Stimulated activated CD8-positive, alpha-beta memory T cell treated with anti-CD3 and anti-CD28 coated beads, Interleukin-4, amount 100 ng/mL, for 48 hours (primary cell): Measurements from ENCODE around the gene C1orf52.

Experiments
- DNase-seq: peaks from one replicate; pipeline ENCODE4 v3.0.0-alpha.2; 2020

The C1orf52 gene

GRCh38 chr1:85229574-85230097 is 29.8 kb downstream of the C1orf52 start:
- no peak for DNase-seq

DNA sequence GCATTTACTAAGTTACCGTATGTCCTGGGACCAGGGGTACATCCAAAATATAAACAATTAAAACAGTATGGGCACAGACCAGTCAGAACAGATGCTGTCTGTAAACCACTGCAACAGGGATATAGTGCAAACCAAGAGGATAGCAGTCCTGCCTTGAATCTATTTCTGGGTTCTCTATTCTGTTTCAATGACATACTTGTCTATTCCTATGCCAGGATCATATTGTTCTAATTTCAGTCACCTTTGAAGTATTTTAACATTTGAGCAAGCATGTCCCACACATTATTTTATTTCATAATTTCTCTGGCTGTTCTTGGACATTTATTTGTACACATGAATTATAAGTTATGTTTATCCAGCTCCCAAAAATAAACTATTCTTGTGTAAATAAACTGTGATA is 30.5 kb downstream of the C1orf52 start:
- no peak for DNase-seq

- DNase-seq, result no peak
These were observed 33.7 kb downstream of the C1orf52 start for GRCh38 chr1:85225624-85226380.

DNA sequence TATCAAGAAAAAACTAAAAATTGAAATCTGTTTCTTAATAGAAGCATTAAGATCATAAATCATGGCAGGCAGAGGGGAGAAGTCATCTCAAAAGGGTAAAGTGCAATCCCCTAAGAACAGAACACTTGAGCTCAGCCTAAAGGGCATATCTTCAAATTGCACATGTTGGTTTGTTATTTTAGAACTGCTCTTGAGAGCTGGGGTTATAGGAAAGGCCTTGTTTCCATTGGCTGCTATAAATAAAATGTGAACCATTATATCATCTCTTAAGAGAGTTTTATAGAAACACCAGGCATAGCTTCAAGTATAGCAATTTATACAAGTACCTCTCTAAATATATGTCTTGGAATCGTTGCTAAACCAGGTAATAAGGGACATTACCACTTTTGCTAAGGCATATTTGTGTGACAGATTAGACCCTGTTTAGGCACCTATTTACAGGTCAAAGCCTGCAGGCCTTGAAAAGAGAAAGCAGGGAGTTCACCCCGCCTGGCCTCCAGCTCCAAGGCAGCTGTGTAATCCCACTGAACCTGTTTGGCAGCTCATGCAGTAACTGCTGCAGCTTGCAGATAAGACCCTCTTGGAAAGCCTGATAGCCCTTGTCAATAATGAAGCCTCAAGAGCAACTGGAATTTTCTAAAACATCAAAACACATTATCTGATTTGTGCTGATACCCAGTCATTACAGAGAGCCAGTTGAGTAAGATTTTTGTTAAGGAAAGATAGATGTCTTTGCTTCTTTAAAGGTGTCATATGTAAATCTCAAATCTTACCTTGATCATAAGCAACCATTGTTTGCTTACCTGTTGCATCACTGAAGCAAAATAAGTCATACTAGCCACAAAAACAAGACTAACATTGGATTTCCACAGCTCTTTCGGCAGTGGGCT is 34.5 kb downstream of the C1orf52 start:
- DNase-seq, result no peak

DNA sequence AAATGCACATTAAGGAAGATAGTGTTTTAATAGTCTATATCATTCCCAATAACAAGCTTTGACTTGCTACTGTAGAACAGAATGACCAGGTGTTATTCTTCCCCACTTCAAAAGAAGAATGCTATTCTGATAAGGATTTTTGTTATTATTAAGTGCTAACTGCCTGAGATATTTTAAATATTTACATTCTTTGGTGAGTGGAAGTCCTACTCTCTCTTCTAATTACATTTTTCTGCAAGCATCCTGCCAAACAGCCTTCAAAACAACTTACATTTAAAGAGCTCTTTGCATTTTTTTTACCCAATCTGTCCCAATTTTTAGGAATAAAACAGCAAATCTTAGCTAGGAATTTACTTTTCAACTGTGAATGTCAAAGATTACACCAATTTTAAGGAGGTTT is 35.2 kb downstream of the C1orf52 start:
- DNase-seq, result no peak

- DNase-seq, result no peak
These were observed 36.1 kb downstream of the C1orf52 start for GRCh38 chr1:85223334-85223733.

DNA sequence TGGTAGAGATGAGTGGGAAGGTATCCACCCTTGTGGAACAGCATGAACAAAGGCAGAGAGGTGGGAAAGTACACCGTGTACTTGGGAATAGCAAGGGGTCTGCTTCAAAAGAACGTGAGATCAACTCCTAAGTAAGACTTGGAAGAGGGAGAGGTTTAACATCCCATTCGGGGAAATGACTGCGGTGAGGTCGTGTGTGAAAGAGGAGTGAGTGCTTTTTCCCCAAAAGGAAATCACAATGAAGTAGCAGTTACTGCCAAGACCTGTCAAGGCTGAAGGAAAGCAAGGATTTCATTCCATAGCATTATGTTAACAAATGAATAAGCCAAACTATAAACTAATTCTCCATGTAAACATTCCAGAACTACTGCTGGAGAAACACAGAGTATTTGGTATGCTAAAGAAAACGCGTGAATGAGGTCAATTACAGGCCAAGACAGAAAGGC is 38.7 kb downstream of the C1orf52 start:
- no peak for DNase-seq

- DNase-seq, result no peak
These were observed 39.4 kb downstream of the C1orf52 start for GRCh38 chr1:85219853-85220610.

GRCh38 chr1:85216697-85217096 is 42.8 kb downstream of the C1orf52 start:
- DNase-seq, result no peak

- DNase-seq, result no peak
These were observed 44.8 kb downstream of the C1orf52 start for GRCh38 chr1:85214654-85215053.

DNA sequence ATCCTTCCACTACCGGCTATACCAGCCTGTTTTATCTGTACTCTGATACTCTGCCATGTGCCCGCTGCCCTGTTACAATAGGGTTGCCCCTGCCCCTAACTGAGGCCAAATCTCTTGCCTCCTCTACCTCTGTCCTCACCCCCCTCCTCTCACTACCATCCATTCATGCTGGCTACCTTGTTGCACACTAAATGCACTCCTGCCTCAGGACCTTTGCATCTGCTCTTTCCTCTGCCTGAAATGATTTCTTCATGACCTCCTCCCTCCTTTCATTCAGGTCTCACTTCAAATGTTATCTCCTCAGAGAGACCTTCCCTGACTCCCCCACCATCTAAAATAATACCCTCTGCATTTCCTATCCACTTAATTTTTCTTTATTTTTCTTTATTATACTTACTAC is 51.0 kb downstream of the C1orf52 start:
- no peak for DNase-seq

- no peak for DNase-seq
These were observed 55.8 kb downstream of the C1orf52 start for GRCh38 chr1:85203573-85204171.

DNA sequence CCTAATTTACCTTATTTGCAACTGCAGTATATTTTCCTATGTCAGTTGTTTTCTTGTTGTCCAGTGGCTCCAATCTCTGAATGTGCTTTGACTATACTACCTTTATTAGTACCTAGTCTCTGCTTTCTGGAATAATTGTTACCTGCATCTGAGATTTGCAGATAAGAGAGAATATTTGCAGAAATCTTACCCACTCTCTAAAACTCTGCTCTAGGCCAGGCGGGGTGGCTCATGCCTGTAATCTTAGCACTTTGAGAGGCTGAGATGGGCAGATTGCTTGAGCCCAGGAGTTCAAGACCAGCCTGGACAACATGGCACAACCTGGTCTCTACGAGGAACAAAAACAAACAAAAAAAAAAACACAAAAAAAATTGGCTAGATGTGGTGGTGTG is 56.6 kb downstream of the C1orf52 start:
- no peak for DNase-seq

DNA sequence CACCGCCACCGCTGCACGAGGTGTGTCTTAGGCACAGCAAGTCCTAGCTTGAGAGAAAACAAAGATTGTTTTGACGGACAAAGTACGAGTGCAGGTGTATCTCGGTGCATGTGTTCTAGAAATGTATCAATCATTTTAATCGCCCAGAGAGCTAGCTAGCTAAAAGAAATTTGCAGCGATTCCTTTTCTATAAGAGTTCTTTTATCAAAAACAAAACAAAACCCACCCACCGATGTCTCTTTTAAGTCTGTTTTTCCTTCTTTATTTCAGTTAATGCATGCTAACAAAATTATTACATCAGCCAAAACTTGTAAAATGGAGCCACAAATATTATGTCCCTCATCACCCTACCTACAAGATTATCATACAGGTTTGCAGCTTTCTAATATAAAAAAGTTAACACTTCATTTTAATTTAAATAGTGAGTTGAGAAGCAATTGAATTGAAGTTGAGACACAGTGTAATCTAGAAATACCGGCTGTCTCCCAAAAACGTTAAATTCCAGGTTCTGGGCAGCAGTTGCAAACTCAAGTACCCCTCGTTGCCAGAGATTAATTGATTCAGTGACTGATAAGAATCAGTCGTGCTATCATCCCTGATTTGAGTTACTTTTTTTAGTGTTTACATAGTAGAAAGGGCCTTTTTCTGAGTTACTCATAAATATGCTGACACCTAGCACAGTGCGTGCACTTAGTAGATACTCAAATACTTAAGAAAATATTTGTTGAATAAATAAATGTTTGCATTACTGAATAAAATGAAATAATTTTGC is 57.2 kb downstream of the C1orf52 start:
- no peak for DNase-seq

GRCh38 chr1:85201340-85202091 is 57.9 kb downstream of the C1orf52 start:
- peak; percentile 64 for DNase-seq

DNA sequence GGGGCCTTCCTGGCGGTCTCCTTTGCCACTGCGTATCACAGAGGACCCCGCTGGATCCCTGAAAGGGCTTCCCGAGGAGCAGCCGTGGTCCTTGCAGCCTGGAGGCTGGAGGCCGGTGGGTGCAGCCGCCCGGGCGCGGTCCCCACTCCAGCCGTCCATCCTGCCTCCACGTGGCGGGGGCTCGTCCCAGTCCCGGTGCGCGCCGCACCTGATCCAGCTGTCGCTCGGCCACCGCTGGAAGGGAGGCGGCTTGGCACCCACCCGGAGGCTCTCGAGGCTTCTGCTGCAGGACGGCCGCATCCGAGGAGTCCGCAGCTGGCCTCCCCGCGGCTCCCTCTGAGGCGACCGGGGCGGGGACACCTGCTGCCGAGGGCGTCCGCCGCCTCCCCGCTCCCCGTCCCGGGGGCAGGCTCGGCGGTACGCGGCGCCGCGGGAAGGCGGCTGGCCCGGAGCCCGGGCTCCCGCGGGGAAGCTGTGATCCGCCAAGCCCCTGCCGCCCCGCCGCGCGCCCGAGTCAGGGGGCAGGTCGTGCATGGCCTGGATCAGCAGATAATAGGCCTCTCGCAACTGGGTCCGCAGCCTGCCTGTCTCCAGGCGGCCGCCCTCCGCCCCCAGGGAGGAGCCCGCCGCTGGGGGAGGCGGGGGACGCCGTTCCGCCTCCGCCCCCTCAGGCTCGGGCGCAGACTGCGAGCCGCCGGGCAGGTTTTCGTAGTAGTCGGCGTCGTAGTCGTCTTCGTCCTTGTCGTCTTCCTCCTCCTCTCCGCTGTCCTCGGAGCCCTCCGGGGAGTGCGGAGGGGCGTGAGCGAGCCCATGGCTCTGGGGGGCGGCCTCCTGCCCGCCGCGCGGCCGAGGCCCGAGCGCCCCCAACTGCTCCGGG is 58.8 kb downstream of the C1orf52 start, which contains the start of gene SYDE2:
SYDE2 (minus strand) TSS at position 554 of the 877 bp plus-strand sequence; CDS start at position 534, 20 bp downstream.
- DNase-seq, result peak; percentile 69
